ENCODE measurements around the gene SYT12.

Gene SYT12

GRCh38 chr11:67031791-67032561 is 9.0 kb downstream of the SYT12 start:
- DNase-seq = no peak

- DNase-seq = no peak
These were observed 10.1 kb downstream of the SYT12 start for GRCh38 chr11:67032830-67033551.

GRCh38 chr11:67033661-67034166 is 10.8 kb downstream of the SYT12 start:
- DNase-seq = no peak

GRCh38 chr11:67034350-67034749 is 11.4 kb downstream of the SYT12 start:
- no peak for DNase-seq

- no peak for DNase-seq
These were observed 17.2 kb downstream of the SYT12 start for GRCh38 chr11:67040147-67040546.

- DNase-seq = no peak
These were observed 18.7 kb downstream of the SYT12 start for GRCh38 chr11:67041602-67042001.

- no peak for DNase-seq
These were observed 20.8 kb downstream of the SYT12 start for GRCh38 chr11:67043572-67044349.

GRCh38 chr11:67044496-67044895 is 21.6 kb downstream of the SYT12 start:
- no peak for DNase-seq

- DNase-seq = no peak
These were observed 22.4 kb downstream of the SYT12 start for GRCh38 chr11:67045314-67045713.

GRCh38 chr11:67048515-67049130 is 25.7 kb downstream of the SYT12 start:
- no peak for DNase-seq

GRCh38 chr11:67050139-67050538 is 27.2 kb downstream of the SYT12 start:
- no peak for DNase-seq

- DNase-seq = no peak
These were observed 28.4 kb downstream of the SYT12 start for GRCh38 chr11:67051180-67051893.

GRCh38 chr11:67051945-67052488 is 29.1 kb downstream of the SYT12 start:
- no peak for DNase-seq

- no peak for DNase-seq
These were observed 30.0 kb downstream of the SYT12 start for GRCh38 chr11:67052891-67053290.

GRCh38 chr11:67053896-67054329 is 31.0 kb downstream of the SYT12 start:
- peak; percentile 29 for DNase-seq

- DNase-seq = no peak
These were observed 31.5 kb downstream of the SYT12 start for GRCh38 chr11:67054346-67054835.

GRCh38 chr11:67054836-67055523 is 32.0 kb downstream of the SYT12 start:
- no peak for DNase-seq

- no peak for DNase-seq
These were observed 32.9 kb downstream of the SYT12 start for GRCh38 chr11:67055812-67056211.

- peak; percentile 21 for DNase-seq
These were observed 33.6 kb downstream of the SYT12 start, which contains the start of gene RHOD for GRCh38 chr11:67056267-67057204. RHOD (plus strand) TSS chr11:67056847; CDS start chr11:67056903, 56 bp downstream.

GRCh38 chr11:67057205-67057672 is 34.3 kb downstream of the SYT12 start:
- DNase-seq = no peak
